ENCODE results near the gene STRAP. TPM values are rescaled to one million over a fixed set of nuclear protein-coding genes. Genes with fewer than 3 reads are reported as not detected.

STRAP gene
- total and polyA plus RNA-seq, 2 of the 8 experiments (the other 6 are each of a cell fraction or from before 2014, with no cell fraction given), result 107 to 251 TPM

DNA sequence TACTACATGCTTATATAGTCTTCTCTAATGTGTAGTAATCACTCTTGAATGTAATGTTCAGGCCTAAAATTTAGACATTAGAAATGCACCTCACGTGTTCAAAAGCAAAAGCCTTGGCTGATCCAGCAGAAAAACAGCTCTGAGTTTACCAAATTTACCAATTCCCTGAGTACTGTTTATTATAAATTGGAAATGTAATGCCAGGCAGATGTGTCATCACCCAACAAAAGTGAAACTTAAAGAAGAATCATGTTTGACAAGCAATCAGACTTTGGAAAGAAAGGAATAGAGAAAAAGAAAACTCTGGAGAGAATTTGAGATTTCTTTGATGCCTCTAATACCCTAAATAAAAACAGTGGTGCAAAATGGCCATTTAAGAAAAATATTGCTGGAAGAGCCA lies 26.5 kb upstream of the STRAP start:
- no peak overlapping the region for H4K91ac ChIP-seq (replicated peaks; ENCODE audit: insufficient read length, low read length)
- no peak overlapping the region for H3K27ac ChIP-seq (ENCODE audit: low read depth, low read length)
- H3K79me2 ChIP-seq (ENCODE audit: control insufficient read depth in 1 of 2, insufficient read depth in 2 of 2, low read length in 2 of 2), result no peaks in the 10 kb centered on the region
- no peak overlapping the region for H2AFZ ChIP-seq (ENCODE audit: low read length)
- H2BK120ac ChIP-seq (replicated peaks; ENCODE audit: low read depth, low read length), result no peak overlapping the region
- H2BK20ac ChIP-seq (ENCODE audit: low read length), result no peak overlapping the region
- H3K23me2 ChIP-seq (ENCODE audit: low read depth, low read length), result no peaks in the 10 kb centered on the region
- H2BK5ac ChIP-seq (ENCODE audit: low read depth, low read length), result no peak overlapping the region
- FAIRE-seq, result no peak
- no peak overlapping the region for H3K18ac ChIP-seq (ENCODE audit: extremely low read depth, low read length)
- TF ChIP-seq, protein P1, sequence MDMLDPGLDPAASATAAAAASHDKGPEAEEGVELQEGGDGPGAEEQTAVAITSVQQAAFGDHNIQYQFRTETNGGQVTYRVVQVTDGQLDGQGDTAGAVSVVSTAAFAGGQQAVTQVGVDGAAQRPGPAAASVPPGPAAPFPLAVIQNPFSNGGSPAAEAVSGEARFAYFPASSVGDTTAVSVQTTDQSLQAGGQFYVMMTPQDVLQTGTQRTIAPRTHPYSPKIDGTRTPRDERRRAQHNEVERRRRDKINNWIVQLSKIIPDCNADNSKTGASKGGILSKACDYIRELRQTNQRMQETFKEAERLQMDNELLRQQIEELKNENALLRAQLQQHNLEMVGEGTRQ (IDR thresholded peaks at IDR 0.05; ENCODE audit: low read length), result no peak
- TF ChIP-seq RNF2 (IDR thresholded peaks at IDR 0.05; ENCODE audit: borderline replicate concordance, low read depth, low read length, missing control alignments, poor library complexity, severe bottlenecking), result no peak
- no peak overlapping the region for H4K8ac ChIP-seq (ENCODE audit: extremely low read depth, insufficient read depth, low read length)
- no peak overlapping the region for H2BK12ac ChIP-seq (ENCODE audit: low read depth, low read length)
- no peak overlapping the region for H3K9ac ChIP-seq (replicated peaks in 1 of 4; ENCODE audit: extremely low read depth in 1 of 4, low read depth in 3 of 4, low read length in 3 of 4)
- H3K23ac ChIP-seq (ENCODE audit: insufficient read length), result no peak overlapping the region
- H3K4me3 ChIP-seq (ENCODE audit: extremely low read depth in 1 of 4, insufficient read depth in 2 of 4, low read depth in 3 of 4, low read length in 4 of 4), result no peak overlapping the region
- no peak overlapping the region for H2BK15ac ChIP-seq (ENCODE audit: low read length)
- H3K36me3 ChIP-seq (ENCODE audit: control insufficient read depth in 2 of 4, insufficient read depth in 4 of 4, low read length in 3 of 4), result no peaks in the 10 kb centered on the region
- H3K4me2 ChIP-seq (ENCODE audit: insufficient read depth in 1 of 2, low read depth in 2 of 2, low read length in 2 of 2), result no peak overlapping the region
- no peaks in the 10 kb centered on the region for H4K20me1 ChIP-seq (replicated peaks in 1 of 2; ENCODE audit: control insufficient read depth in 1 of 2, insufficient read depth in 2 of 2, low read length in 2 of 2)
- ChIA-PET CTCF (ENCODE audit: partially characterized antibody) (interaction anchor here (0.6 to 6.1 kb wide), 20 partner anchors 8 to 328 kb away, joined by 3 to 76 read pairs (median 4); no protein-coding TSS in a partner anchor), POLR2A (ENCODE audit: partially characterized antibody) (no interaction called here)
- no peak overlapping the region for H3K14ac ChIP-seq (ENCODE audit: insufficient read length)
- H3K79me1 ChIP-seq (ENCODE audit: low read depth, low read length), result no peaks in the 10 kb centered on the region
- no peak overlapping the region for H3K56ac ChIP-seq (replicated peaks; ENCODE audit: insufficient read length, low read depth, low read length)
- no peak overlapping the region for H3K4ac ChIP-seq (replicated peaks; ENCODE audit: insufficient read length, low read depth, low read length)
- no peaks in the 10 kb centered on the region for H3K27me3 ChIP-seq (replicated peaks in 1 of 4; ENCODE audit: control insufficient read depth in 3 of 4, extremely low read depth in 1 of 4, insufficient read depth in 3 of 4, low read length in 3 of 4)
- H4K5ac ChIP-seq (ENCODE audit: insufficient read length, low read depth, low read length), result no peak overlapping the region
- H3K9me3 ChIP-seq (ENCODE audit: insufficient read depth in 2 of 2, low read depth in 1 of 2, low read length in 1 of 2), result no peaks in the 10 kb centered on the region
- no peaks in the 10 kb centered on the region for H3K4me1 ChIP-seq (replicated peaks in 1 of 4; ENCODE audit: control insufficient read depth in 3 of 4, insufficient read depth in 4 of 4, low read length in 3 of 4)
- DNase-seq (ENCODE audit: low read depth in 1 of 2, low spot score in 2 of 2), result no peak
- 86% methylated on average over 1 of the region's 1 CpG; no CpG with 5 or more reads in 1 of the 2 experiments for WGBS, 2 experiments (ENCODE audit: extremely low coverage in 1 of 2, insufficient coverage in 1 of 2, insufficient read length in 1 of 2, insufficient replicate concordance in 2 of 2, low coverage in 1 of 2, low lambda C conversion rate in 2 of 2, missing lambda C conversion rate in 1 of 2)
- H2AK5ac ChIP-seq (ENCODE audit: low read depth, low read length), result no peak overlapping the region

All from H1 (cell line).